GM21390 (cell line): ENCODE data around the gene FBXO42.
A peak's percentile ranks its signal among the peaks of the same experiment; 100 is the strongest.

ENCODE experiments used
- ATAC-seq: cut with Tn5 transposase; IDR thresholded peaks from one replicate; pipeline ENCODE4 v1.9.1; 2021; ENCODE audit not compliant: unreplicated experiment

Gene FBXO42

GRCh38 chr1:16206547-16207317 is 145.5 kb downstream of the FBXO42 start:
- ATAC-seq, result peak; percentile 69

GRCh38 chr1:16205891-16206546 is 146.3 kb downstream of the FBXO42 start:
- no peak for ATAC-seq

GRCh38 chr1:16205334-16205671 is 147.0 kb downstream of the FBXO42 start:
- no peak for ATAC-seq

- ATAC-seq, result no peak
Measured at GRCh38 chr1:16204634-16205333, 147.5 kb downstream of the FBXO42 start.

- no peak for ATAC-seq
Measured at GRCh38 chr1:16204216-16204615, 148.1 kb downstream of the FBXO42 start.

- ATAC-seq, result no peak
Measured at GRCh38 chr1:16203550-16203949, 148.7 kb downstream of the FBXO42 start.

GRCh38 chr1:16202281-16203210 is 149.7 kb downstream of the FBXO42 start:
- ATAC-seq, result no peak

GRCh38 chr1:16199700-16200099 is 152.6 kb downstream of the FBXO42 start:
- no peak for ATAC-seq

- no peak for ATAC-seq
Measured at GRCh38 chr1:16199157-16199501, 153.2 kb downstream of the FBXO42 start.

GRCh38 chr1:16198444-16199156 is 153.7 kb downstream of the FBXO42 start:
- ATAC-seq, result no peak

GRCh38 chr1:16196874-16197273 is 155.4 kb downstream of the FBXO42 start:
- no peak for ATAC-seq
